IPS-NIHi11 (cell line): ENCODE results near the gene UBE2C.
"Not testable (repeated sequence)": the region's sequence is repeated elsewhere in the genome, so short reads cannot be mapped to it uniquely, and the experiment has no call there.

Experiments used
- DNase-seq: peaks from one replicate; pipeline ENCODE4 v3.0.0; 2012; ENCODE audit warnings: mixed read lengths, low spot score

The UBE2C gene

GRCh38 chr20:45797955-45798354 is 14.5 kb upstream of the UBE2C start:
- DNase-seq: not testable (repeated sequence)

DNA sequence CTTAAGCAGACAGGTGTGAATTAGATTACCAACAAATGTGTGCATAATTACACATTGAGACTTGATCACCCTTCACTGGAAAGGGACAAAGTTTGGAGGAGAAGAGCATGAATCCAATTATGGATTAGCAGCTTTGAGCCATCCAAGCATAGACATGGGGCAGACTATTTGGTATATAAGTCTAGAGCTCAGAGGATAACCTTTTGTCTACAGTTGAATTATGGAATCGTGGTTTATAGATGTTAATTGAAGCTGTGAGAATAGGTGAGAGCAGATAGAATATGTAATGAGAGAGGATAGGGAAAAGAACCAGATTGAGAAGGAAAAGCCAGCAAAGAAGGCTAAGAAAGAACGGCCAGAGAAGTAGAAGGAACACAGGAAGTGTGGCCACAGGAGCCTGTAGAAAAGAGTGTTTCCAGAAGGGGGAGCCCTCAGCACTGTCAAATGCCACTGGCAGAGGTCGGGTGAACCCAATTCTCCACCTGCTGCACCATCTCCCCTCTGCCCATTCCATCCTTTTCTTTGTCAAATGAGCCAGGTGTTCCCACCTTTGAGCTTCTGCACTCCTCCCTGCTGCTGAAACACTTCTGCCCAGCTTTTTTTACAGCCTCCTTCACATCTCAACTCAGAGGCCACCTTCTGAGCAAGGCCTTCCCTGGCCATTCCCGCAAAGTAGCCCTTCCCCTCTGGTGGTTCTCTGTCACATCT is 13.4 kb upstream of the UBE2C start:
- peak; percentile 78 for DNase-seq

GRCh38 chr20:45801851-45802250 is 10.6 kb upstream of the UBE2C start:
- DNase-seq: no peak

- no peak for DNase-seq
Observed at GRCh38 chr20:45810191-45810970, 2.1 kb upstream of the UBE2C start.

DNA sequence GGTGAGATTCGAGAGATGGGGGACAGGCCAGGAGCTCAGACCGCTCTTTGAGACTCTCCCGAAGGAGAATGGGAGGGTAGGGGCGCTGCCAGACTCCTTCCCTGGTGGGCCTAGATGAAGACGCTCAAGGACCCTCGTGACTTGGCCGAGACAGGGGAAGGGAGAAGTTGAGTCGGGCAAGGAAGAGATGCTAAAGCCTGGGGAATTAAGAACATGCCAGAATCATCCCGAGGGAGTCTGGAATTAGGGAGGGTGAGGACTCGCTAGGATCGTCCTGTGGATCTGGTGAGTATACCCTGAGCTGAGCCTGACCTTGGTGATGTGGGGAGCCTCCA is 529 bp downstream of the UBE2C start:
- DNase-seq: no peak

- DNase-seq: no peak
Observed at GRCh38 chr20:45813489-45813888, 1.0 kb downstream of the UBE2C start.

GRCh38 chr20:45814314-45814713 is 1.9 kb downstream of the UBE2C start:
- DNase-seq: no peak

GRCh38 chr20:45816951-45817350 is 4.5 kb downstream of the UBE2C start:
- no peak for DNase-seq

DNA sequence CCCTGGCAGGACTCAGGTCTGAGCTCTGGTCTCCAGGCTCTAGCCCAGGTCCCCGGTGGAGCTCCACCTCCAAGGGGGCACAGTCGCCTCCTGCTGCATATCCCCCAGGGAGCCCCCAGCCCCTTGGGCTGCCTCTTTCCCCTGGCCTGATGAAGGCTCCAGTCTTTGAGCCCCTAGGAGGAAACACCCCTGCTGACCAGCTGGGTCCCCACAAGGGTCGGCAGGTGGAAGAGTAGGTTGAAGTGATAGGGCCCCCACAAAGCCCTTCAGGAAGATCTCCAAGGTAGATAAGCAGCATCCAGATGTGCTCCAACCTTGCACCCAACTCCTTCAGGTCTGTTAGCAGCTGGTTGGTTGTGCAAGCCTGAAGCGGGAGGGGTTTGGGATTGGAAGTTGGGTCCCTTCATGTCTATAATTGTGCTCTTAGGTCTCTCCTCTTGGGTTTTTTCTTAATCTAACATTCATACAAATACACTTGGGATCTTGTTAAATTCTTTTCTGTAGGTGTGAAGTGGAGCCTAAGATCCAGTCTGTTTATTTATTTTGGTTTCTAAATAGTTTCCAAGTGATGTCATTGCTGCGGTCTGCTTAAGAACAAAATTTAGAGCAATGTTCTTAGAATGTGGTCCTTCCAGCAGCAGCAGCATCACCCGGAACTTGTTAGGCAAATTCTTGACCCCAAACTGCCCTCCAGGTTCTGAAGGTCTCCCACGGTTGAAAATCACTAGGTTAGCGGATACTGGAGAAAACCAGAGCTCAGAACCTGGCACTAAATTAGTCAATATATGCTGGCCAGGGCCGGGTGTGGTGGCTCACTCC is 5.1 kb downstream of the UBE2C start:
- no peak for DNase-seq

GRCh38 chr20:45818239-45818638 is 5.8 kb downstream of the UBE2C start:
- DNase-seq: no peak

- DNase-seq: no peak
Observed at GRCh38 chr20:45819466-45819865, 7.0 kb downstream of the UBE2C start.

DNA sequence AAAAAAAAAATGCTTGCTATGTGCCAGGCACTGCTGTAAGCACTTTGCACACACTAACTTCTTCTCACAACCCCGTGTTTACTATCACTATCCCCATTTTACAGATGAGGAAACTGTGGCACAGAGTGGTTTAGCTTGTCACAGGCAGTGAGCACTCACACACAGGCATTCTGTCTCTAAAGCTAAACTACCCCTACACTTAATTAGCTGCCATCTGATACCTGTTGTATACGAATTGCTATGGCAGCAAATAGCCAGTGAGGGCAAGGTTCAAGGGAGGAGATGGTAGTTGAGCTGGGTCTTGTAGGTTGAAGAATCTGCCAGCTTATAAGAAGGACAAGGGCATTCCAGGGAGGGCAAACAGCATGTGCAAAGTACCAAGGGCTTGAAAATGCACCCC is 9.5 kb downstream of the UBE2C start:
- DNase-seq: no peak

- DNase-seq: peak; percentile 29
Observed at GRCh38 chr20:45822857-45823256, 10.4 kb downstream of the UBE2C start.

DNA sequence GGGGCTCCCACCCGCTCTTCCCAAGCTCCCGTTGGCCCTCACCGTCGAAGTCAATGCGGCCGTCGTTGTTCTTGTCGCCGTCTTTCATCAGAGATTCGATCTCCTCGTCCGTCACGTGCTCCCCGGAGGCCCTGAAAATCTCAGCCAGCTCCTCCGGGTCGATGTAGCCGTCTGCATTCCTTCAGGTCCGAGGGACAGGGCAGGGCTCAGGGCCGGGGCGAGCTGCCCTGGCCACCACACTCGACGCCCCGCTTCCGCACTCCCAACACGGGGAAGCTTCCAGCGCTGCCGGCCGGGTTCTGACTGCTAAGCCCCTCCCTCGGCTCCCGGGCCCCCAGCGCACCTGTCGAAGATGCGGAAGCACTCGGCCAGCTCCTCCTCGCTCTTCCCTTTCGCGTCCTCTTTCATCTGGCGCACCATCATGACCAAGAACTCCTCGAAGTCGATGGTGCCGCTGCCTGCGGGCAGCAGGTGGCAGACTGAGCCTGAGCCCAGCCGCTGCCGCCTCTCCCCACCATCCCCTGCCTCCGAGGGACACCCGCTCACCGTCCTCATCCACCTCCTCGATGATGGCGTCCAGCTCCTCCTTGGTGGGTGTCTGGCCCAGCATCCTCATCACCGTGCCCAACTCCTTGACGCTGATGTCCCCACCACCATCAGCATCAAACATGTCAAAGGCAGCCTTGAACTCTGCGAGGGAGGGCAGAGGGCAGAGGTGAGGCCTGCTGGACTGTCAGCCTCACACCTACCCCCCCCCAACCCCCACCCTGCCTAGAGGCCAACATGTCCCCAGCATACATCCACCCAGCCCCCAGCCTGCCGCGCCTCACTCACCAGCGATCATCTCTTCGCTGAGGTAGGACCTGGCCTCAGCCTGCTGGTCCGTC is 11.7 kb downstream of the UBE2C start:
- DNase-seq: peak; percentile 76

GRCh38 chr20:45826381-45827019 is 14.1 kb downstream of the UBE2C start:
- no peak for DNase-seq

- DNase-seq: no peak
Observed at GRCh38 chr20:45827030-45827652, 14.7 kb downstream of the UBE2C start, which contains the start of gene TNNC2. Gene TNNC2, minus strand, starts transcription at chr20:45827312. Its CDS starts 64 bp downstream, at chr20:45827248.

- DNase-seq: no peak
Observed at GRCh38 chr20:45827712-45828111, 15.3 kb downstream of the UBE2C start.

DNA sequence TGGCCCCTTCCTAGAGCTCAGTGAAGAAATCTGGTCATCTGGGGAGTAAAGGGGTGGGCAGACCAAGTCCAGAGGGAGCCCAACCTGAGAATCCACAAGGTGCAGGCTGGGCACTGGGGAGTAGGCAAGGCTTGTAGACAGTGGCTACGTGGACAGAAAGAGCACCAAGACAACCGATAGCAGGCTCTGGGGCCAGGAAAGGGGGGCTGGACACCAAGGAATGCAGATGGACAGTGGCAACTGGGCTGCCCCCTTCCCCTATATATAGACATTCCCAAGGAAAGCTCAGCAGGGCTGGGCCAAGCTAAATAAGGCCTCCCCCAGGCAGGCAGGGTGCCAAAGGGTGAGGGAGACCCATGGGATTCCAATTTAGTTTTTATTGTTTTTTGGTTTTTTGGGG is 16.1 kb downstream of the UBE2C start:
- no peak for DNase-seq

- not testable (repeated sequence) for DNase-seq
Observed at GRCh38 chr20:45829673-45830106, 17.2 kb downstream of the UBE2C start.

- DNase-seq: no peak
Observed at GRCh38 chr20:45832619-45833018, 20.2 kb downstream of the UBE2C start.
